VCaP (cell line): ENCODE measurements around the gene SOWAHB.

Experiments
- H3K27ac ChIP-seq: fragments of 450-650 bp; 2 replicates; pipeline ENCODE4 v1.5.1; 2017
- TF ChIP-seq, protein P1 (sequence below): fragments of 450-650 bp; conservative IDR thresholded peaks from 2 replicates; pipeline ENCODE4 v1.5.1; 2017; ENCODE audit warnings: mild to moderate bottlenecking, moderate library complexity

The SOWAHB gene

GRCh38 chr4:76930685-76931084 is 32.7 kb upstream of the SOWAHB start:
- TF ChIP-seq, protein P1, sequence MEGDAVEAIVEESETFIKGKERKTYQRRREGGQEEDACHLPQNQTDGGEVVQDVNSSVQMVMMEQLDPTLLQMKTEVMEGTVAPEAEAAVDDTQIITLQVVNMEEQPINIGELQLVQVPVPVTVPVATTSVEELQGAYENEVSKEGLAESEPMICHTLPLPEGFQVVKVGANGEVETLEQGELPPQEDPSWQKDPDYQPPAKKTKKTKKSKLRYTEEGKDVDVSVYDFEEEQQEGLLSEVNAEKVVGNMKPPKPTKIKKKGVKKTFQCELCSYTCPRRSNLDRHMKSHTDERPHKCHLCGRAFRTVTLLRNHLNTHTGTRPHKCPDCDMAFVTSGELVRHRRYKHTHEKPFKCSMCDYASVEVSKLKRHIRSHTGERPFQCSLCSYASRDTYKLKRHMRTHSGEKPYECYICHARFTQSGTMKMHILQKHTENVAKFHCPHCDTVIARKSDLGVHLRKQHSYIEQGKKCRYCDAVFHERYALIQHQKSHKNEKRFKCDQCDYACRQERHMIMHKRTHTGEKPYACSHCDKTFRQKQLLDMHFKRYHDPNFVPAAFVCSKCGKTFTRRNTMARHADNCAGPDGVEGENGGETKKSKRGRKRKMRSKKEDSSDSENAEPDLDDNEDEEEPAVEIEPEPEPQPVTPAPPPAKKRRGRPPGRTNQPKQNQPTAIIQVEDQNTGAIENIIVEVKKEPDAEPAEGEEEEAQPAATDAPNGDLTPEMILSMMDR: no peak
- no peak overlapping the region for H3K27ac ChIP-seq

GRCh38 chr4:76926841-76927240 is 28.9 kb upstream of the SOWAHB start:
- no peak overlapping the region for H3K27ac ChIP-seq
- TF ChIP-seq, protein P1: no peak

- TF ChIP-seq, protein P1: no peak
- no peak overlapping the region for H3K27ac ChIP-seq
Observed at GRCh38 chr4:76923619-76924357, 25.8 kb upstream of the SOWAHB start.

DNA sequence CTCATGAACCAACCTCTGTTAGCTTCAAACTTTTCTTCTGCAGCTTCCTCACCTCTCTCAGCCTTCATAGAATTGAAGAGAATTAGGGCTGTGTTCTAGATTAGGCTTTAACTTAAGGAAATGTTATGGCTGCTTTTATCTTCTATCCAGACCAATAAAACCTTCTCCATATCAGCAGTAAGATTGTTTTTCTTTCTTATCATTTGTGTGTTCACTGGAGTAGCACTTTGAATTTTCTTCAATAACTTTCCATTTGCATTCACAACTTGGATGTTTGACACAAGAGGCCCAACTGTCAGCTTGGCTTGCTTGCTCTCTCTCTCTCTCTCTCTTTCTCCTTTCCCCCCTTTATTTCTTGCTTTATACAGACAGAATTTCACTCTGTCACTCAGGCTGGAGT is 22.8 kb upstream of the SOWAHB start:
- no peak overlapping the region for H3K27ac ChIP-seq
- TF ChIP-seq, protein P1: no peak

DNA sequence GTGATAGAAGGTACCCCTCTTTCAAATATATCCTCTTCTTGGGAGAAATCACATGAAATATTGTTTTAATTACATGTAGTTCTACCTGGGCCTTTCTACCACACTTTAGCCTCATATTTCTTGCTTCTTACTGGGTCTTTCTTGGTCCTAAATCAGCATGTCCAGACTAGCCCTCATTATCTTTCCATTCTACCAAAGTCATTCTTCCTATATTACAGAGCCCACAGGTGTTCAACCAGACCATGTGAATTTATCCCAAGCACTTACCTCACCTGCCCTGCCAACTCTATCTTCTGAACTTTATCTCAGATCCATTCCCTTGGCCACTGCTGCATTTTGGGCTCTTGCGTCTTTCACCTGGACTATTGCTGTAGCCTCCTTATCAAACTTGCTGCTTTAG is 11.8 kb upstream of the SOWAHB start:
- TF ChIP-seq, protein P1: no peak
- H3K27ac ChIP-seq: no peak overlapping the region

DNA sequence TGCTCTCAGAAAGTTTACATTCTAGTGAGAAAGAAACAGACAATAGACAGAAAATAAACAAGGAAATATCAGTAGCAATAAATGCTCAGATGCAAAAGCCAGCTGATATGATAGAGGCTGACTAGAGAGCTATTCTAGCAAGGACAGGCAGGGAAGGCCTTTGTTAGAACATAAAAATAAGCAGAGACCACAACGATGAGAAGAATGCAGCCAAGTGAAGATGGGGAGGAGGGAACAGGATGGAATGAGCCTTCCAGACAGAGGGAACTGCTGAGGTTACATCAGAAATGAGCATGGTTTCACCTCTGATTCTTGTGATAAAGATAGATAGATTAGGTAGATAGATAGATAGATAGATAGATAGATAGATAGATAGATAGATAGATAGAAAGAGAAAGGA is 7.6 kb upstream of the SOWAHB start:
- TF ChIP-seq, protein P1: no peak

GRCh38 chr4:76904646-76905190 is 6.8 kb upstream of the SOWAHB start:
- no peak overlapping the region for H3K27ac ChIP-seq
- TF ChIP-seq, protein P1: no peak

More for the DNA sequence above, 7.6 kb upstream of the SOWAHB start:
- H3K27ac ChIP-seq: no peak overlapping the region
